NK-92 treated with Interleukin-12 subunit alpha and Interleukin-12 subunit beta, amount 100 ng/mL, for 24 hours (cell line): ENCODE results near the gene PIP5K1A.
"Not testable (repeated sequence)": the region's sequence is repeated elsewhere in the genome, so short reads cannot be mapped to it uniquely, and the experiment has no call there.

Source experiments
- DNase-seq: peaks from one replicate; lab custom pipeline; 2025; lab: John Stamatoyannopoulos, UW

Gene PIP5K1A

DNA sequence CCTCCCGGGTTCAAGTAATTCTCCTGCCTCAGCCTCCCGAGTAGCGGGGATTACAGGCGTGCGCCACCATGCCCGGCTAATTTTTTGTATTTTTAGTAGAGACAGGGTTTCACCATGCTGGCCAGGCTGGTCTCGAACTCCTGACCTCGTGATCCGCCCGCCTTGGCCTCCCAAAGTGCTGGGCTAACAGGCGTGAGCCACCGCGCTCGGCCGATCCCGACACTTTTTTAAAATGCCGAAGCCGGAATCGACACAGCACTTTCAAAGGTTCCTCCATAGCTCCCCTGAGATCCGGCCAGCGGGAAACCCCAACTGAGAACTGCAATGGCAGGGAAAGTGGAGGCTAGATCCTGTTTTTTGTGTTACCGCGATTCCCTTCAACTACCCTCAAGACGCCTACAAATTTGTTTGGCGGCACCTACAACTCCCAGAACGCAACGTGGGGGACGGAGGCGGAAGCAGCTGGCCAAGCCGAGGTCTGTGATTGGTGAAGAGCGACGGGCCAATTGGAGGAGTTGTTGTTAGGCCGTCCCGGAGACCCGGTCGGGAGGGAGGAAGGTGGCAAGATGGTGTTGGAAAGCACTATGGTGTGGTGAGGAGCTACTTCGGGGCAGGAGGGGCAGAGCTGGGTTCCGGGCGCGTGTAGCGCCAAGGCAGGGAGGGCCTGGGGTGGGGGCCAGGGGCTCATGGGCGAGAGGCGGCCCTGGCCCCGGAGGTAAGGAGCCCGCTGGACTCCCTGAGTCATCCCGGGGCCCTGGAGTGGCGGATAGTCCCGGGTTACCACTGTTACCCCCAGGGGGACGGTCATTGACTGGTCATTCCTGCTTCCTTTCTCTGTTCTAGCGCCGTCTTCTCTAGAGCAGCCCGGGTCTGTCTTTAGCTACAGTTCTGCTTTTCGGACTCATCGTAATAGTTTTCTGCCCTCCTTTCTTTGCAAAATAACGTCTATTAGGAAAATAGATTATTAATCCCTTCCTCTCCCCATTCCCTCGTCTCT is 56.2 kb downstream of the PIP5K1A start, which contains the start of gene PSMD4:
Gene PSMD4, plus strand, starts transcription at position 518 of the 997 bp plus-strand sequence. Its CDS starts 49 bp downstream, at position 567.
- DNase-seq = peak; percentile 87

DNA sequence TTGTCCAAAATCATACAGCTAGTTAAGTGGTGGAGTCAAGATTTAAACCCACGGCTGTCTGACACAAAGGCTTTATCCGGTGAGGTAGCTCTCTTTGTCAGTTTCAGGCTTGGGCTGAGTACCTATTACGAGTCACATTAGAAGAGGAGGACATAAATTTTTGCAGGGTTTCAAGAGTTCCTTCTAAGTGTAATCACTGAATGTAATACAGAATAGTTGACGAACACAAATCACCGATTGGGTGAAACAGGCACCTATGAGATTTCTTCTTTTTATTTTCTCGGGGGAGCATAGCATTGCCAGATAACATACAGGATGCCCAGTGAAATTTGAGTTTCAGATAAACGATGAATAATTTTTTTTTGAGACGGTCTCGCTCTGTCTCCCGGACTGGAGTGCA is 57.0 kb downstream of the PIP5K1A start:
- DNase-seq = no peak

DNA sequence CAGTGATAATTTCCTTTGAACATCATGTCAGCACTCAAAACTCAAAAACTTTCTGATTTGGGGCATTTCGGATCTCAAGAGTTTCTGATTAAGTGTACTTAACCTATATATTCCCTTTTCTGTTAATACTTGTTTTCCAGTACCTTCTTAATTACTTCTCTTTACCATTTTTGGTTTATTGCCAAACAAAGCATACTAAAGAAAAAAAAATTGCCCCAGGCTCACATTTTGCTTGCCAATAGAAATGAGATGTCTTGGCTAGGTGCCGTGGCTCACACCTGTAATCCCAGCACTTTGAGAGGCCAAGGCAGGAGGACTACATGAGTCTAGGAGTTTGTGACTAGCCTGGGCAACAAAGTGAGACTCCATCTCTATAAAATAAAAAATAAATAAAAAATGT is 61.0 kb downstream of the PIP5K1A start:
- DNase-seq = no peak

DNA sequence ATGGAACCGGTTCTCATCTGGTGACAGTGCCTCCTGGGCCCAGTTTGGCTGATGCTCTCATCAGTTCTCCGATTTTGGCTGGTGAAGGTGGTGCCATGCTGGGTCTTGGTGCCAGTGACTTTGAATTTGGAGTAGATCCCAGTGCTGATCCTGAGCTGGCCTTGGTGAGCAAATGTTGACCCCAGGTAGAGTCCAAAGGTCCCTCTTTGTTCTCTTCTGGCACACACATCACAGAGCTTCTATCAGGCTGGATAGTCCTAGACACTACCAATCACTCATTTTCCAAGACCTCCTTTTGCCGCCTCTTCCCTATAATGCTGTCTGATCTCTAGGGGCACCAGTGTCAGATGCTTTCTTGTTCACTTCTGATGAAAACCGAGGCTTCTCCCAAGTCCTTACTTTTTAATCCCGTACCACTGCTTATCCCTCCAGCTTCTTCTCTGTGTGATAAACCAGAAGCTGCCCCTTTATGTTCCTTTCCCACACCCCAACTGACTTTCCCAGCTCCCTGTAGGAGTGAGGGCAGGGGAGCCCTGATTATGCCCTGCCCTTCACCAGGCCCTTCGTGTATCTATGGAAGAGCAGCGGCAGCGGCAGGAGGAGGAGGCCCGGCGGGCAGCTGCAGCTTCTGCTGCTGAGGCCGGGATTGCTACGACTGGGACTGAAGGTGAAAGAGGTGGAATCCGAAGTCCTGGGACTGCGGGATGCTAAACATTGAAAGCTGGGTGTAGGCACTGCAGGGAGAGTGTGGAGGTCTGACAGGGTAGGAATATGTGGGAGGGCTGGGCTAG is 67.3 kb downstream of the PIP5K1A start:
- DNase-seq = no peak

DNA sequence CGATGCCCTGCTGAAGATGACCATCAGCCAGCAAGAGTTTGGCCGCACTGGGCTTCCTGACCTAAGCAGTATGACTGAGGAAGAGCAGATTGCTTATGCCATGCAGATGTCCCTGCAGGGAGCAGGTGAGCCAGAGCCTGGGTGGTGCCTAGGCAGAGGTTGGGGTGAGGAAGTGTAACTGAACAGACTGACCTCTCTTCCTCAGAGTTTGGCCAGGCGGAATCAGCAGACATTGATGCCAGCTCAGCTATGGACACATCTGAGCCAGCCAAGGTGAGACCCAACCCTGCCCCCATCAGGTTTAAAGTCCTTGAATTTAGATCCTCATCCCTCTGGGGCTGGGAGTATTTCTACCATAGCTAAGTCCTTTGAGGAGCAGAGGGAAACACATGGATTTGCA is 68.0 kb downstream of the PIP5K1A start:
- DNase-seq = no peak

DNA sequence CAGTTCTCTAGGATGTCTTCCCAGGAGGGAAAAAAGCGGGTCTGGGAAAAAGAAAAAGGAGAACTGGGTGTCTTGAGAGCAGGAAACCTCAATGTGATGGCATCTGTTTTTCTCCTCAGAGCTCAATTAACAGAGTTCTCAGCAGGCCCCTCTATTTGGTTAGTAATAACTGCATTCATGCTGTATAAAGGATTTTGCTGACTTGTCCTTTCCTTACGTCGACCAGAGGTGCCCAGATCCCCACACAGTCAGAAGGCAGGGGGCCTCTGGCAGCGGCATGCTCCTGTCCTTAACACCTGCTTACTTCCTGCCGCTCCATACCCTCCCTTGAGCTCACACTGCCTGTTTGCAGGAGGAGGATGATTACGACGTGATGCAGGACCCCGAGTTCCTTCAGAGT is 68.5 kb downstream of the PIP5K1A start:
- no peak for DNase-seq

DNA sequence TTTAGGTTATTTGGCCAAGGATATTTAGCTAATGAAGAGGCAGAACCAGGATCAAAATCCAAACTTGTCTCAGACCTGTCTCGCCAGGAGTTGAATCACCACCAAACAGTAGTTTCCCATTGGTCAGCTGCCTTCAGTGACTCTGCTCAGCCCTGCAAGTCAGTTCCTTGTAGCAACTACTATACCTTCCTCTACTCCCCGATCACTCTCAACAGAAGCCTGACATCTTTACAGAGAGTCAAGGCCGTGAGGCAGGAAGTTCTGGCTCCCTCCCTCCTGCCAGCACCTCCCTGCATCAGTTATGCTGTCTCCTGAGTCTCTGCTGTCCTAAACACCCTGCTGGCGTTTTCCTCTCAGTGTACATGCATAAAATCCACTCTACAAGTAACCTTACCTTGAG is 69.4 kb downstream of the PIP5K1A start:
- DNase-seq = no peak

DNA sequence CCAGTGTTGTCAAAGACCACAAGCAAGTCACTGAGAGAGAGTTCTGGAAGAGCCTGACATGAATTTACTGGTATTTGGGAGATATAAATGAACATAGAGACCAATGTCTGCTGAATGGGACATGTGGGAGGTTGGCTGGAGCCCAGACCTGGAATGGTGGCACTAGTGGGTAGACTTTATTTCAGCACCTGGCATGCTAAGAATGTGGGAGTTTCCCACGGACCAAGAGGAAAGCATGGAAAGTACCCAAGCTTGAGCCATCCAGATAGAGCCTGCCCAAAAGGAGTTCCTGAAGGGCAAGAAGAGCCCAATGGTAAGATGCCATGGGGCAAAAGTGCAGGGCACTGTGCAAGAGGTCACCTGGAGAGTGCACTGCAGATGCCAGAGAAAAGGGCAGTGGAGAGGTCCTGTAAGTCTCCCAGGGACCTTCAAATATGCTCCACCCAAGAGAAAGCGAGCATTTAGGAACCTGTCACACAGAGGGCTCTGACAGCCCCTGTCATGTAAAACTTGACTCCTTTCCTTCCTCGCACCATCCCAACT is 75.6 kb downstream of the PIP5K1A start:
- no peak for DNase-seq

DNA sequence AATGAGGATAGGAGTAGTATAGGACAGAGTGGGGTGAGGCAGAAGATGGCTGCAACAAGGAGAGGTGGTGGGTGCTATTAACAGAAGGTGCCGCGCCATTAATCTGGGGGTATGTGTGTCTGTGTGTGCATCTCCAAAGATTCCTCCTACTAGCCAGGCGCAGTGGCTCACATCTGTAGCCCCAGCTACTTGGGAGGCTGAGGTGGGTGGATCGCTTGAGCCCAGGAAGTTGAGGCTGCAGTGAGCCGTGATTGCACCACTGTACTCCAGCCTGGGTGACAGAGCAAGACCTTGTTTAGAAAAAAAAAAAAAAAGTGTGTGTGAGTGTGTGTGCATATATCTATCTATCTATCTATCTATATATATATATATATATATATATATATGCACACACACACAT is 77.0 kb downstream of the PIP5K1A start:
- DNase-seq = not testable (repeated sequence)

DNA sequence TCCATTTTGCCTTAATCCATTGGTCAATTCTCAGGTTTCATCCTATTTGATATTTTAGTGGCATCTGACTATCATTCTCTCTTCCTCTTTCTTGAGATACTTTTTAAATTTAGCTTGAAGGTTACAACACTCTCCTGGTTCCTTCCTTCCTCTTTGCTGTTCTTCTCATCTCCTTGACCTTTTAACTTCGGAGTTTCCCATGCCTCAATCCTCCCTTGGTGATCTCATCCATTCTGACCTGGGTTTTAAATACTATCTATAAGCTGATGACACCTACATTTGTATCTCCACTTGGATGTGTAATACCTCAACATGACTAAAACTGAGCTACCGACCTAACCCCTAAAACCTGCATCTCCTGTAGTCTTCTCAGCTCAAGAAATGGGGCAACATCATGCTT is 78.9 kb downstream of the PIP5K1A start:
- no peak for DNase-seq

DNA sequence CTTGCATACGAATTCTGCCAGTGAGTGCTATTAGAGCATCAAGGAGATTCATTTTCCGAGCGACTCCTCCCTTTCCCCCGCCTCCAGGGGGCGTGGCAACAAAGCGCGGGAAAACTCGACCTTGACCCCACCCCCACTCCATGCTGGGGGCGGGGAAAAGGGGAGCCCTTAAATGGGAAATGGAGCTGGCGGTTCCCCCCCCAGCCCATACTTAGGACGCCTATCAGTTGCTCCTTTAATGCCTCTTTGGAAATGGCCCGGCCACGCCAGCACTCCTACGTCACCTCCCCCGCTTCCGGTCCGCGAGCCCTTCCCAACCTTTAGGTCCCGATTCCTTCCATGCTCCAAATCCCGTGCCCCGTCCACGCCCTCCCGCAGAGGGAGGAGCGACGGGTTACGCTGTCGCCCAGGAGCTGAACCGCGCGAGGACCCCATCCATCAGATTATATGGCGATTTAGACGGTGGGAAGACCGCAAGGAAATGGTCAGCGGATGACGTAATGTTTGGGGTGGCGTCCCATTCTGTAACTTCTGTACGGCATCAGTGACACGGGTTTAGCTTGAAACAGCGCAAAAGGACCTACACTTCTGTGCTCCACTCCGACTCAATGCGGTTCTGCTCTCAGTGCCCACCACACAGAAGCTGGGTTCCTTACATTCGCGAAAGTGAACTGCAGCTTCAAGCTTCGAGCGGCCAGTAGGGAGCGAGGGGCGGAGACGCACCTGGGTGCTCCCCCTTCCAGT is 83.0 kb downstream of the PIP5K1A start:
- DNase-seq = peak; percentile 94

DNA sequence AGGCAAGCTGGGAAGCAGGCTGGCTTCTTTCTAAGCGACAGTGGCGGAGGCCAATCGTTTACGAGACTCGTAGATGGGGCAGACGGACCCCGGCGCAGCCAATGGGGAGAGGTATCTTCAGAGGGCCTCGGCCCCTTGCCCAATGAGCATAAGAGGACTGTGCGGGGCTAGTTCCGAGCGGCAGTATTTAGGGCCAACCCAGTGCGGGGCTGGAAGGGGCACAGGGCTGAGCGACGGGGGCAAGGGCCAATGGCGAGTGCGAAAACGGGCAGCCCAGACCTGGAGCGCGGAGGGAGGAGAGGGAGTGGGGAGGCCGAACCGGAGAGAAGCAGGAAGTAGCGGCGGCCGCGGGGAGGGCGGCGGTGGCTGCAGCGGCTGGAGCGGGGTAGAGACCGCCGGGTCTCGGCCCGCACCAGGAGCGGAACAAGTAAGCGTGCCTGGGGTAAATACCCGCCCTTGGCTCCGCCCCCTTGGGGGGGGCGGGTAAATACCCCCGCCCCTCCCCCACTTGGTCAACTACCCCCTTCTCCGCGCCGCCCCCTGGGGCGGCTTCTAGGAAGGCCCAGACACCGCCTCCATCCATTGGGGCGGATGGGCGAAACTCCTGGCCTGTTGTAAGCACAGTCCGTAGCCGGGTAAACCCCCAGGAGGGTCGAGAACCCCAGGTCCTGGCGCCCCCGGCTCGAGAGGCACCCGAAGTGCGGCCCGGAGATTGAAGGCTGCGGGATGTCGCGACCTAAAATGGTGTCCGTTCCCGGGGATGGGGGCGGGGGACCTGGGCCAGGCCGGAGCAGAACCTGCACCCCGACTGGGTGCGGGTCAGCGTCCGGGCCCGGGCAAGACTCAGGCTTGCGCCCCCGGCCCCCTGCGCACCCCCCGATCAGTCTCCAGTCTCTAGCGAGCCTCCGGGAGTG is 83.9 kb downstream of the PIP5K1A start, which contains the start of gene ZNF687:
Gene ZNF687, plus strand, starts transcription at position 331 of the 914 bp plus-strand sequence. CDS start 3,993 bp downstream, outside the sequence.
- peak; percentile 99 for DNase-seq

DNA sequence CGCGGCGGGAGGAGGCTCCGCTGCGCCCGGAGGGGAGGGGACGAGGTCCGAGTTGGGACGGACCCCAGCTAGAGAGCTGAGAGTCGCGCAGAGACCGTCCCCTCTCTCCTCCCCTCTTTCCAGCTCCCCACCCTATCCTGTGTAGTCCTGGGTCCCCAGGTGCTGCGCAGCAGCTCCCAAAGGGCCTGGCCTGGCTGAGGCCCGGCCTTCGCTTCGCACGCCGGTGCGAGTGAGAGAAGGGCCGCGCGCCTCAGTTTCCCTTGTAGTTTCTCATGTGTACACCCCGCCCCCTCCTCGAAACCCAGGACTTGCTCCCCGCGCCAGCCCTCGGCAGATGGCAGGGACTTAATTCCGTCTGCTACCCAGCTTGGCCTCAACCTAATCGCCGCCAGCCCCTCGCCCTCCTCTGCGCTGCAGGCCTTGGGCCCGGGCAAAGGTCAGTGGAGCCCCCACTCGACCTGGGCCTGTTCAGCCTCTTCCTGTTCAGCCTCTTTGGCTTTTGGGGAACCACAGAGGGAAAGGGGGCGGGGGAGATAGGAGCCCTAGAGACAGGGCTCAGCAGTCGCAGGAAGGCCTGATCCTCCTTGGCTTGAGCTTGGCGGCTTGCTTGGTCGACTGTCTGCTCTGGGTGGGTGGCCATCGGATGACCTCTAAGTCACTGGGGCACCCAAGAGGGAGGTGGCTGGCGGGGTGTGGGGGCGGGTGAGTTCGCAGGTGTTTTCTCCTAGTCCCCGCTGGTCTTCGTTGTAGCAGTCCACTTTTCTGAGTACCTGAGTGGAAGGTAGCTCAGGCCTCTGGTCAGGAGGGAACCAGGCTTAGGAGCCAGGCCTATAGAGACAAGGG is 84.8 kb downstream of the PIP5K1A start:
- no peak for DNase-seq

DNA sequence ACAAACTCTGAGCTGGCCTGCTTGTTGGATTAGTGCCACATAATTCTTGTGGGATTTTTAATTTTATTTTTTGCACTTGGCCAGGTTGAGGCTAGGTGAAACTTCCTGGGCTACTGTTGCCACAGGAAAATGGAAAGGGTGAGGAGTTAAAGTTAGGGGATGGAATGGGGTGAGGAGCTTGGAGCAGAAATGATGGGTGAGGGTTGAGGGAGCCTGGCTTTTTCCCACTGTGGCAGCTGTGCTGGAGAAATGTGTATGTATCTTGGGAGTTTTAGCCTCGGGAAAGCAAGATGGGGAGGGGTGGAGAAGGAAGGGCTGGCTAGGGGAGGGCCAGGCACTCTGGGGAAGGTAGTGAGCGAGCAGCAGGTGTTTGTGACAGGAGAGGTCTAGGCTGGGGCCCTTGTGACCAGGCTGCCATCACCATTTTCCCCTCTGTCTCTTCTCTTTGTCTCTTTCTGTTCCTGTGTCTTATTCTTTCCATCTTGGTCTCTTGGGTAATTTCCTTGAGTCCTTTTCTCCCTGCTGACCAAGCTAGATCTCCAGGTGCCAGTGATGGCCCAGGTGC is 85.7 kb downstream of the PIP5K1A start:
- DNase-seq = no peak

DNA sequence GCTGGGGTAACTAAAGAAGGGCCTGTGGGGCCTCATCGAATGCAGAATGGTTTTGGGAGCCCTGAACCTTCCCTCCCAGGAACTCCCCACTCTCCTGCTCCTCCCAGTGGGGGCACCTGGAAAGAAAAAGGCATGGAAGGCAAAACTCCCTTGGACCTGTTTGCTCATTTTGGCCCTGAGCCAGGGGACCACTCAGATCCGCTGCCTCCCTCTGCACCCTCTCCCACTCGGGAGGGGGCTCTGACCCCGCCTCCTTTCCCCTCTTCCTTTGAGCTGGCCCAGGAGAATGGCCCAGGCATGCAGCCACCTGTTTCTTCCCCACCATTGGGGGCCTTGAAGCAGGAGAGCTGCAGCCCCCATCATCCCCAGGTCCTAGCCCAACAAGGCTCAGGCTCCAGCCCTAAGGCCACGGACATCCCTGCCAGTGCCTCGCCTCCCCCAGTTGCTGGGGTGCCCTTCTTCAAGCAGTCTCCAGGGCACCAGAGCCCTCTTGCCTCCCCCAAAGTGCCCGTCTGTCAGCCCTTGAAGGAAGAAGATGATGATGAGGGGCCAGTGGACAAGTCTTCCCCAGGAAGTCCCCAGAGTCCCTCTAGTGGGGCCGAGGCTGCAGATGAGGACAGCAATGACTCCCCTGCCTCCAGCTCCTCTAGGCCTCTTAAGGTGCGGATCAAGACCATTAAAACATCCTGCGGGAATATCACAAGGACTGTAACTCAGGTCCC is 88.4 kb downstream of the PIP5K1A start:
- no peak for DNase-seq

DNA sequence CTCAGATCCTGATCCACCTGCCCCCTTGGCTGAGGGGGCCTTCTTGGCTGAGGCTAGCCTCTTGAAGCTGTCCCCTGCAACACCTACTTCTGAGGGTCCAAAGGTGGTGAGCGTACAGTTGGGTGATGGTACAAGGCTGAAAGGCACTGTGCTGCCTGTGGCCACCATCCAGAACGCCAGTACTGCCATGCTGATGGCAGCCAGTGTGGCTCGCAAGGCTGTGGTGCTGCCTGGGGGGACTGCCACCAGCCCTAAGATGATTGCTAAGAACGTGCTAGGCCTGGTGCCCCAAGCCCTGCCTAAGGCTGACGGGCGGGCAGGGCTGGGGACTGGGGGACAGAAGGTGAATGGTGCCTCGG is 89.0 kb downstream of the PIP5K1A start:
- DNase-seq = no peak

DNA sequence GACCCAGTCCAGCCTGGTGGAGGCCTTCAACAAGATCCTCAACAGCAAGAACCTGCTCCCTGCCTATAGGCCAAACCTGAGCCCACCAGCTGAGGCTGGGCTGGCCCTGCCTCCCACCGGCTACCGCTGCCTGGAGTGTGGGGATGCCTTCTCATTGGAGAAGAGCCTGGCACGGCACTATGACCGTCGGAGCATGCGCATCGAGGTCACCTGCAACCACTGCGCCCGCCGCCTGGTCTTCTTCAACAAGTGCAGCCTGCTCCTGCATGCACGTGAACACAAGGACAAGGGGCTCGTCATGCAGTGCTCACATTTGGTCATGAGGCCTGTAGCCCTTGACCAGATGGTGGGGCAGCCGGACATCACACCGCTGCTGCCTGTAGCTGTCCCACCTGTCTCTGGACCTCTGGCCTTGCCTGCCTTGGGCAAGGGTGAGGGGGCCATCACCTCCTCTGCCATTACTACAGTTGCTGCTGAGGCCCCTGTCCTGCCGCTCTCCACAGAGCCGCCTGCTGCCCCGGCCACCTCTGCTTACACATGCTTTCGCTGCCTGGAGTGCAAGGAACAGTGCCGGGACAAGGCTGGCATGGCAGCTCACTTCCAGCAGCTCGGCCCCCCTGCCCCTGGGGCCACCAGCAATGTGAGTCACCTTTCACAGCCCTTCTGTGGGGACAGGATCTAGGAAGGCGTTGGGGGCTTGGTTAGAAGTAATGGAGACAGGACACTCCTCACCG is 89.6 kb downstream of the PIP5K1A start:
- DNase-seq = no peak

DNA sequence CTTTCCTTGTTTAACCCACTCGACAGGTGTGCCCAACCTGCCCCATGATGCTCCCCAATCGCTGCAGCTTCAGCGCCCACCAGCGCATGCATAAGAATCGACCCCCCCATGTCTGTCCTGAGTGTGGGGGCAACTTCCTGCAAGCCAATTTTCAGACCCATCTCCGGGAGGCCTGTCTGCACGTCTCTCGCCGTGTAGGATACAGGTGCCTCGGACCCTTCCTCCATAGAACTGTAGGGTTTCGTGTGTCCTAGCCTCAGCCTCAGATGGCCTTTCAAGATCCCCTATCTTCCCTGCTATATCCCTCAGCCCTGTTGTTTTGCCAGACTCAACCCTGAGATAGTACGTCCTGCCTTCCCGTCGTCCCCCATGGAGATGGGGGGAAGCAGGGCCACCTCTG is 90.2 kb downstream of the PIP5K1A start:
- DNase-seq = no peak
